Measurements from ENCODE around the gene DEDD.

Gene DEDD

DNA sequence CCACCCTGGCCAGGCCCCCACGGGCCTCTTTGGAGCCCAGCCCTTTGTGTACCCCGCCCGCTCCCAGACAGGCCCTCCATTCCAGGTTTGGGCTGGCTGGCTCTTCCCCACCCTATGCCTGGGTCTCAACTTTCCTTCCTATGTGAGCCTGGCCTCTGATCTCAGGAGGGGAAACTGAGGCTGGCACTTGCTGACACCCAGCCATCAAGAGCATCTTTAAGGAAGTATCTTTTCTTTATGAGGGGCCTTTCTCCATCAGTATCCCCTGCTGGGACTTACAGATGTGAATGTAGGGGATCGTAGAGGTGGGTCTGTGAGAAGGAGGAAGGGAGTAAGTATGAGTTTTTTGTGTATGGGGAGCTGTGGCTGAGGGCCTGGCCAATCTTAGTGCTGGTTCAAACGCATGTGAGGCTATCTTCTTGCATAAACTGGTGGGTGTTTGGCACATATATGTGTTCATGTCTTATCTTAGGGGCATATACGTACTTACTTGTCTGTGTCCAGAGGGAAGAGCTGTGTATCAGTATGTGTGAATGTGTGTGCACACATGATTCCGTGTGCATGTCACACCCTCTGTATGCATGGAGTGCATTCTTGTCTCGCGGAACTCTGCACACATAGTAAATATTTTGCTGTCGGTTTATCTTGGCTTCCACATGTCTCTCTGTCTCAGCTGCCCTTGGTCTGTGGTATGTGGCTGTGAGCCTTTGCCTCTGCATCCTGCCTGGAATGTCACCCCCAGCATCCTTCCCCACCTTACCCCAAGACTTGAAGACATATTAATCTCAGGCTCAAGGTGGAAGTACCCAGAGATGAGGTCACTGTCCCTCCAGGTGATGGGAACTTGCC lies 48.5 kb downstream of the DEDD start:
- Histone ChIP-seq H3K4me1 (ENCODE audit: control insufficient read depth, insufficient read depth, low read length) (0 out of 2 replicates have a peak, but pooled peaks cover under 1% of the 10 kb centered on the region), H3K9me3 (ENCODE audit: control insufficient read depth, insufficient read depth, low read length) (no peaks in the 10 kb centered on the region), H3K27me3 (ENCODE audit: control insufficient read depth, insufficient read depth, low read length) (no peaks in the 10 kb centered on the region), H3K27ac (ENCODE audit: low read length) (no peak overlapping the region), H3K36me3 (ENCODE audit: control insufficient read depth, insufficient read depth, low read length) (no peaks in the 10 kb centered on the region), H3K4me3 (ENCODE audit: low read length) (no peak overlapping the region)
- DNase-seq (ENCODE audit: low read depth, low spot score), result no peak
- whole genome bisulfite sequencing (ENCODE audit: insufficient coverage, insufficient read length), result no CpG with 5 or more reads among the region's 10 CpGs

DNA sequence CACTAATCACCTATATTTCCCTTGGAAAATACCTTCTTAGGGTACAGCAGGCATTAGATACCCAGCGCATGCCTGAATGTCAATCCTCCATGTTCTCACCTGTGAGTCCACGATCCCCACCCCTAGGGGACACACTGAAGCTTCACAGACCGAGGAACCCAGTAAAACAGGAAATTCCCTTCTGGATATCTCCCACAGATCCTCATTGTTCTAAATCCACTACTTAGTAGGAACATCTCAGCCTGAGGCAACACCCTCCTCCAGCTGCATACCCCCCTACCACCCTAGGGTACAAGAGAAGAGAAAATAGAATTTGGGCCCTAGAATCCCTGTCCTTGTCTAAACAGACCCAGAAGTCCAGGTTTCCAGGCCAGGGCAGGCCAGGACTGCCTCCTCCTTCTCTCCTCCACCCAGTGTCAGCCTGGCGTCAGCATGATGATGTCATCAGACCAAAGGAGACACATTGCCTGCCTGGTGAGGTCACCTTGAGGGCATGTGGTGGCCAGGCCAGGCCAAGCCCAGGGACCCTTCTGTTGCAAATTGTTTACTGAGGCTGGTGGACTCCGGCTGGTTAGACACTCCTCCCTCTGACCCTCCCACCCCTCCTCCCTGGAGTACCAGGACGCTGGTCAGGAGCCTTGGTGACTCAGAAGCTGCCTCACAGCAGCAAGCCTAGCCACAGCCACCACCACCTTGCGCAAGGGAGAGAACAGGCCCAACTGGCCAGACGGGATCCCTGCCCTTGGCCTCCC lies 49.3 kb downstream of the DEDD start:
- H3K9me3 ChIP-seq (ENCODE audit: control insufficient read depth, insufficient read depth, low read length), result no peaks in the 10 kb centered on the region
- no peaks in the 10 kb centered on the region for H3K27me3 ChIP-seq (ENCODE audit: control insufficient read depth, insufficient read depth, low read length)
- DNase-seq (ENCODE audit: low read depth, low spot score), result no peak
- no peaks in the 10 kb centered on the region for H3K4me1 ChIP-seq (ENCODE audit: control insufficient read depth, insufficient read depth, low read length)
- H3K36me3 ChIP-seq (ENCODE audit: control insufficient read depth, insufficient read depth, low read length), result no peaks in the 10 kb centered on the region
- no peak overlapping the region for H3K4me3 ChIP-seq (ENCODE audit: low read length)
- WGBS (ENCODE audit: insufficient coverage, insufficient read length), result no CpG with 5 or more reads among the region's 8 CpGs
- no peak overlapping the region for H3K27ac ChIP-seq (ENCODE audit: low read length)

DNA sequence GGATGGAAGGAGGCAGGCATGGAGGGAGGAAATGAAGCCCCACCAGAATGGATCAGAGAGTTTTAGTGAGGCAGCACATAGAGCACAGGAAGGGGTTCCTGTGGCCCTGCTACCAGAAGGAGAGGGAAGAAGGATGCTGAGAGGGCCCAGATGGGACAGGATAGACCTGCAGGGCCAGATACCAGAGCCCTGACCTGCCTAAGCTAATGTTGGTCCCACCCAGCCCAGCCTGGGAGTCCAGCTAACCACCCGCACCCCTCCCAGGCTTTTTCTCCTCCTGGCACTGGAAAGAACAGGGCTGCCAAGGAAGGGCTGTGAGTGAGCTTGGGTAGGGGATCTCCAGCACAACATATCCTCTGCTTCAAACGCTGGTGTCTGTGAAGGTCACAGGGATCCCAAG lies 50.0 kb downstream of the DEDD start:
- Histone ChIP-seq H3K27ac (ENCODE audit: low read length) (no peak overlapping the region), H3K4me1 (ENCODE audit: control insufficient read depth, insufficient read depth, low read length) (no peaks in the 10 kb centered on the region), H3K9me3 (ENCODE audit: control insufficient read depth, insufficient read depth, low read length) (no peaks in the 10 kb centered on the region), H3K36me3 (ENCODE audit: control insufficient read depth, insufficient read depth, low read length) (no peaks in the 10 kb centered on the region), H3K4me3 (ENCODE audit: low read length) (no peak overlapping the region), H3K27me3 (ENCODE audit: control insufficient read depth, insufficient read depth, low read length) (no peaks in the 10 kb centered on the region)
- no CpG with 5 or more reads among the region's 2 CpGs for WGBS (ENCODE audit: insufficient coverage, insufficient read length)
- no peak for DNase-seq (ENCODE audit: low read depth, low spot score)

DNA sequence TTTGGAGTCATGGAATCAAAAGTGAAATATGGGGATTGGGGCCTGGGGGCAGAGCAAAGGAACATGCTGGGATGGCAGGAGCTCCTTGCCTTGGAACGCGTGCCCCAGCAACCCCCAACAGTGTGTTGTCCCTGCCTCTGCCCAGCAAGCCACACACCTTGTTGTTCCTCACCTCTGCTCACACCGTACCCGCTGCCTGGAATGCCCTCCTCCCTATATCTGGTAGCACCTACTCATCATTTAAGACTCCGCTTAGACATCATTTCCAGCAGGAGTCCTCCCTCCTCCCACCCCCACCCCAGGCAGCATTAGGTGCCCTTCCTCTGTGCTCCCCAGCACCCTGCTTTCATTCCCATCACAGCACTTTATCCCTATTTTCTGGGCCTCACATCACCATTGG lies 50.9 kb downstream of the DEDD start:
- no CpG with 5 or more reads among the region's 5 CpGs for WGBS (ENCODE audit: insufficient coverage, insufficient read length)
- Histone ChIP-seq H3K36me3 (ENCODE audit: control insufficient read depth, insufficient read depth, low read length) (no peaks in the 10 kb centered on the region), H3K4me3 (ENCODE audit: low read length) (no peak overlapping the region), H3K27me3 (ENCODE audit: control insufficient read depth, insufficient read depth, low read length) (no peaks in the 10 kb centered on the region), H3K27ac (ENCODE audit: low read length) (no peak overlapping the region), H3K9me3 (ENCODE audit: control insufficient read depth, insufficient read depth, low read length) (no peaks in the 10 kb centered on the region), H3K4me1 (ENCODE audit: control insufficient read depth, insufficient read depth, low read length) (no peaks in the 10 kb centered on the region)
- no peak for DNase-seq (ENCODE audit: low read depth, low spot score)

DNA sequence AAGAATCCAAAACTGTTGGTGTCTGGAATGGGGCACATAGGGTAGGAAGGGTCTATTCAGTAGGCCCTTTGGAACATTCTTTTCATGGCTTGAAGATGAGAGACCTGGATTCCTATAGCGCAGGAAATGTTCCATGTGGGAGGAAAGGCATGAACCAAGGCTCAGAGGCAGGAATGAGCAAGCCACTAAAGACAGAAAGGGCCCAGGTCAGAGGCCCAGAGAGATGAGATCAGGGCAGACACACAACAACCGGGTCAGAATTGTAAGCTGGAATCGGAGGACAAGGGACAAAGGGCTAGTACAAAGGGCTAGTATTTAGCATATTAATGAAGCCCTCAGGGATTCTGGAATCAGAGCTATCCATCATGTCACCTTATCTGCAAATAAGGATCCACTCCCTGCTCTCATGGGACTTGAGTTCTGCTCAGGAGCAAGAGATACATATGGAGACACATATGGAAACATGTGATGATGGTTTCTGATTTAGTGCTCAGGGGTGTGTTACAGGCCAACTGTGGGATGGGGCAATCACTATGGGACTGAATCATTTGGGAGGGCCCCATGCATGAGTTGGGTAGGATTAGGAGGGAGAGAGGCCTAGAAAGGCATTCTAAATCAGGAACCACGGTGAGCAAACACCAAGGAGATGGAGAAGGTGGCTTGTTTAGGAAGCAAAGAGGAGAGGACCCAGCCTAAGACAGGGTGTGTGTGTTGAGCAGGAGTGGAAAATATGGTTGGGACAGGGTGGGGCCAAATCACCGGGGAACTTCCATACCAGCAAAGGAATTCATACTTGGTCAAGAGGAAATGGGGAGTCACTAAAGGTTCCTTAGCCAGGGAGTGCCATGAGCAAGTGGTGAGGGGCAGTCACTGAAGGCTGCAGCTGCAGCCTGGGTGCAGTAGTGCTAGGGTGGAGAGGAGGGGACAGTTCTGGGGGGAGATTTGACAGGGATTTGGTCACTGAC lies 51.7 kb downstream of the DEDD start:
- Histone ChIP-seq H3K27ac (ENCODE audit: low read length) (no peak overlapping the region), H3K36me3 (ENCODE audit: control insufficient read depth, insufficient read depth, low read length) (no peaks in the 10 kb centered on the region), H3K4me1 (ENCODE audit: control insufficient read depth, insufficient read depth, low read length) (no peaks in the 10 kb centered on the region), H3K4me3 (ENCODE audit: low read length) (no peak overlapping the region), H3K9me3 (ENCODE audit: control insufficient read depth, insufficient read depth, low read length) (no peaks in the 10 kb centered on the region), H3K27me3 (ENCODE audit: control insufficient read depth, insufficient read depth, low read length) (no peaks in the 10 kb centered on the region)
- WGBS (ENCODE audit: insufficient coverage, insufficient read length), result no CpG with 5 or more reads among the region's 5 CpGs
- no peak for DNase-seq (ENCODE audit: low read depth, low spot score)

DNA sequence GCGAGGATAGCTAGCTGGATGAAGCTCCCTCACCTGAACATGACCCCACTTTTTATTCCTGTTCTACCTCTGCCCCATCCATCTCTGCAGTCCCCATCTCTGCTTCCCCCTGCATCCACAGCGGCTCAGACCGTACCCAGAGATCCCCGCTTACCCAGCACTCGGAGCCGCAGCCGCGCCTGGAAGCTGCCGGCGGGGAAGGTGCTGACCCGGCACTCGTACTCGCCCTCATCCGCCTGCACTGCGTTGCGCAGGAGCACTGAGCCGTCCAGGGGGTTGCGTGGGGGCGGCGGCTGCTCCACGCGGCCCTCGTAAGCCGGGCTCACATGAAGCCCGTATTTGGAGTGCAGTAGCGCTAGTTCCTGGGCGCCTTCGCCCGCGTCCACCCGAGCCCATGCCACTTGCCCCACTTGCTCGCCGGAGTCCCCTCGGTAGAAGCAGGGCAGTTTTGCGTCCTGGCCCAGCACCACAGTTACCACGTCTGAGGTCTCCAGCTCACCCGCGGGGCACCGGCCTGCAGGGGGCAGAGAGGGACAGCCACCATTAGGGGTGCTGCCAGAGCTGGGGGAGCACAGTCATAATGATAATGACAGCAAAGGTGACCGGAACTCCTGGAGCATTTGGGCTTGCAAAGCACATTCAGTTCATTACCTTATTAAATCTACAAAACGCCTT lies 52.9 kb downstream of the DEDD start:
- H3K36me3 ChIP-seq (ENCODE audit: control insufficient read depth, insufficient read depth, low read length), result no peaks in the 10 kb centered on the region
- no peaks in the 10 kb centered on the region for H3K9me3 ChIP-seq (ENCODE audit: control insufficient read depth, insufficient read depth, low read length)
- no peak overlapping the region for H3K27ac ChIP-seq (ENCODE audit: low read length)
- no CpG with 5 or more reads among the region's 41 CpGs for WGBS (ENCODE audit: insufficient coverage, insufficient read length)
- H3K4me1 ChIP-seq (ENCODE audit: control insufficient read depth, insufficient read depth, low read length), result no peaks in the 10 kb centered on the region
- DNase-seq (ENCODE audit: low read depth, low spot score), result no peak
- no peaks in the 10 kb centered on the region for H3K27me3 ChIP-seq (ENCODE audit: control insufficient read depth, insufficient read depth, low read length)
- no peak overlapping the region for H3K4me3 ChIP-seq (ENCODE audit: low read length)

DNA sequence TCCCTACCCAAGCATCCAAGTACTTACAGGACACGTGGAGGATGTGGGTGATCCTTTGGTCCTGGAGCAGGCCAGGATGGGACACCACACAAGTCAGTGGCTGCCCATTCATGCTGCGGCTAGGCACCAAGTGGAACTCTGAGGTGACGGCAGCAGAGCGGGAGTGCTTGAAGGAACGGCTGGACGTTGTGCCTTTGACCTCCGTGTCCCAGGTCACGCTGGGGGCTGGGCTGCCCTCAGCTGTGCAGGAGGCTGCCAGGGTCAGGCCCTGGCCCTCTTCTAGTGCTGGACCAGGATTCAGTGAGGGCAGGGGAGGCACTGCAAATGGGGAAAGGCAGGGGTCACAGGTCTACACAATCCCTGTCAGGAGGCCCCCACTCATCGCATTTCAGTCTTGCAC lies 55.0 kb downstream of the DEDD start:
- H3K9me3 ChIP-seq (ENCODE audit: control insufficient read depth, insufficient read depth, low read length), result no peaks in the 10 kb centered on the region
- WGBS (ENCODE audit: insufficient coverage, insufficient read length), result no CpG with 5 or more reads among the region's 9 CpGs
- no peaks in the 10 kb centered on the region for H3K27me3 ChIP-seq (ENCODE audit: control insufficient read depth, insufficient read depth, low read length)
- H3K4me1 ChIP-seq (ENCODE audit: control insufficient read depth, insufficient read depth, low read length), result no peaks in the 10 kb centered on the region
- no peak overlapping the region for H3K4me3 ChIP-seq (ENCODE audit: low read length)
- H3K36me3 ChIP-seq (ENCODE audit: control insufficient read depth, insufficient read depth, low read length), result no peaks in the 10 kb centered on the region
- no peak overlapping the region for H3K27ac ChIP-seq (ENCODE audit: low read length)
- no peak for DNase-seq (ENCODE audit: low read depth, low spot score)

DNA sequence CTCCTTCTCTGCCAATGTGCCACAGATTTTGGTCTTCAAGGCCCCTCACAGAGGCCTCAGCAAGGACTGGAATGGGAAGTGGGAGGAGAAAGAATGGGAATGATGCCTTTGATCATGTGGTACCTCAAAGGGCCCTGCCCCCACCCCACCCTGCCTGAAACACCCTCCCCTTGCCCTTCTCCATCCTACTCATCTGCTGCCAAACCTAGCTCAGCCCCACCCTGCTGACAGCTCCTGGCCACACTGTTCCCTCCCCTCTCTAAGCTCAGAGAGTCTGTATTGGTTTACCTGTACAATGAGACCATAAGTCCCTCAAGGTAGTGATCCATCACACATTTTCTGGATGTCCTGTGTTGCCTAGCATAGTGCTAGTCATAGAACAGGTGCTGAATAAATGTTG lies 56.1 kb downstream of the DEDD start:
- Histone ChIP-seq H3K36me3 (ENCODE audit: control insufficient read depth, insufficient read depth, low read length) (no peaks in the 10 kb centered on the region), H3K9me3 (ENCODE audit: control insufficient read depth, insufficient read depth, low read length) (no peaks in the 10 kb centered on the region), H3K27ac (ENCODE audit: low read length) (no peak overlapping the region), H3K27me3 (ENCODE audit: control insufficient read depth, insufficient read depth, low read length) (no peaks in the 10 kb centered on the region), H3K4me3 (ENCODE audit: low read length) (no peak overlapping the region), H3K4me1 (ENCODE audit: control insufficient read depth, insufficient read depth, low read length) (no peaks in the 10 kb centered on the region)
- no peak for DNase-seq (ENCODE audit: low read depth, low spot score)

DNA sequence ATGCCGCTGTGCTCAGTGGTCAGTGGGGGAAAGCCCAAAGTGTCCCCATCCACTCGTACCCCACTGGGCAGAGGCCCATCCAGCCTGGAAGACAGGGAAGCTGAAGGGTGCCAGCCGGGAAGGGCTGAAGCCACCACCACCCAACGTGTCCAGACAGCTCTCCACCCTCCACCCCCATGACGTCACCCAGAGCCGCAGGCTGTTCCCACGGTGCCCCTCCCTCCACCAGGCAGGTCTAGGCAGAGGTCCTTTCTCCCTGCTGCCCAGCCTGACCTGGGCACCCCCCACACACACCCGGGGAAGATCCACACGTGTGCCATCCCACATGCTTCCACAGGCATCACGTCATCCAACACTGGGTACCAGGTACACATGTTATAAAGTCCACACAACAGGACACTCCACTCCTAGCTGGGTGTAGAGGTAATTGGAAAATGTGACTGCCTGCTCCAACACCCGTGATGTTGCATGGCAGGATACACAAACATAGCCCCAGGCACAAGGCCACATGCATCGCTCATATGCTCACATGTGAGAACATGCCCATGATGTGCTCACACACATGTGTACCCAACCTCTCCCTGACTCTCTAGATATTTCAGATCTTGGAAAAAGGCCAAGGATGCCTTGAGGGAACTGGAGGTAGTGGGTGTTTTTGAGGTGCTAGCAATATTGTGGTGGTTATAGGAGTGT lies 57.6 kb downstream of the DEDD start:
- no CpG with 5 or more reads among the region's 12 CpGs for WGBS (ENCODE audit: insufficient coverage, insufficient read length)
- H3K4me1 ChIP-seq (ENCODE audit: control insufficient read depth, insufficient read depth, low read length), result no peaks in the 10 kb centered on the region
- H3K4me3 ChIP-seq (ENCODE audit: low read length), result no peak overlapping the region

More for the DNA sequence above, 57.6 kb downstream of the DEDD start:
- DNase-seq (ENCODE audit: low read depth, low spot score), result no peak
- no peaks in the 10 kb centered on the region for H3K27me3 ChIP-seq (ENCODE audit: control insufficient read depth, insufficient read depth, low read length)
- no peaks in the 10 kb centered on the region for H3K36me3 ChIP-seq (ENCODE audit: control insufficient read depth, insufficient read depth, low read length)
- H3K27ac ChIP-seq (ENCODE audit: low read length), result no peak overlapping the region
- H3K9me3 ChIP-seq (ENCODE audit: control insufficient read depth, insufficient read depth, low read length), result no peaks in the 10 kb centered on the region
